HepG2 (cell line): ENCODE measurements around the gene OPTN. TPM values are rescaled to one million over a fixed set of nuclear protein-coding genes. Genes with fewer than 3 reads are reported as not detected.
A peak's percentile ranks its signal among the peaks of the same experiment; 100 is the strongest.

Experiments used
- ATAC-seq: fragments of 200-7000 bp; cut with Tn5 transposase; 3 replicates; pipeline ENCODE4 v1.9.1; 2020; ENCODE audit warnings: mild to moderate bottlenecking, moderate library complexity
- BruUV-seq: library from RNA; stranded (reverse); fragments of 400-500 nt; replicated peaks from 2 replicates; lab custom pipeline; 2021; lab: Mats Ljungman, UMichigan
- CTCF ChIA-PET: fragments of 300-600 bp; formaldehyde crosslinking; extraction: SDS; loops from one replicate; lab custom pipeline; 2021; ENCODE audit warnings: low total read pairs, inconsistent platforms, low intra/inter-chr PET ratio; lab: Yijun Ruan, JAX
- POLR2A ChIA-PET: fragments of 350-600 bp; sonication (Branson Sonifier 250); formaldehyde crosslinking; loops from one replicate; lab custom pipeline; 2020; ENCODE audit warnings: antibody characterized with exemption, inconsistent platforms; lab: Yijun Ruan, JAX
- DNase-seq: peaks from one replicate; pipeline ENCODE4 v3.0.0-alpha.2; 2015; ENCODE audit warnings: low spot score
- FAIRE-seq: peaks from 3 replicates; lab custom pipeline; 2011; peaks lifted over from hg19 to GRCh38; lab: Jason Lieb, UNC
- H2AFZ ChIP-seq: one replicate; pipeline ENCODE4 v1.6.1; 2011; ENCODE audit warnings: low read length, inconsistent platforms
- H3K27ac ChIP-seq: fragments of 300-600 bp; 3 replicates; pipeline ENCODE4 v1.8.0; 2011; ENCODE audit warnings: mixed run types, mild to moderate bottlenecking, mixed read lengths, low read length, inconsistent platforms; ENCODE audit not compliant: insufficient read depth; ENCODE audit errors: extremely low read length
- H3K27me3 ChIP-seq, 2 experiments: fragments of 200-600 bp in 1 of 2; 2 replicates in 1 of 2; 3 replicates in 1 of 2; pipeline versions ENCODE4 v1.6.0 to v1.8.0; 2011; ENCODE audit warnings: low read length in 2 of 2, mild to moderate bottlenecking in 2 of 2, moderate library complexity in 2 of 2, inconsistent platforms in 1 of 2; ENCODE audit not compliant: insufficient read depth in 2 of 2, control insufficient read depth in 1 of 2
- H3K36me3 ChIP-seq, 2 experiments: fragments of 200-600 bp in 1 of 2; replicated peaks in 1 of 2; 2 replicates in 1 of 2; 3 replicates in 1 of 2; pipeline versions ENCODE4 v1.5.1 to v1.8.0; 2011; ENCODE audit warnings: low read length in 2 of 2, inconsistent platforms in 1 of 2; ENCODE audit not compliant: insufficient read depth in 2 of 2, control insufficient read depth in 1 of 2
- H3K4me1 ChIP-seq: 2 replicates; pipeline ENCODE4 v1.5.1; 2012; ENCODE audit warnings: low read length, inconsistent platforms; ENCODE audit not compliant: insufficient read depth
- H3K4me2 ChIP-seq: 2 replicates; pipeline ENCODE4 v1.6.0; 2011; ENCODE audit warnings: low read depth, low read length, inconsistent platforms
- H3K4me3 ChIP-seq, 3 experiments: fragments of 200-600 bp in 1 of 3; sonication (generic), shearing (Covaris generic) in 1 of 3; replicated peaks in 1 of 3; 2 replicates each; pipeline ENCODE4 v1.5.1; 2011 to 2016; ENCODE audit warnings: low read length in 3 of 3, inconsistent platforms in 2 of 3, low read depth in 2 of 3, mild to moderate bottlenecking in 2 of 3, control low read depth in 1 of 3, mixed read lengths in 1 of 3; ENCODE audit not compliant: insufficient read depth in 1 of 3
- H3K79me2 ChIP-seq: one replicate; pipeline ENCODE4 v1.6.1; 2011; ENCODE audit warnings: low read length, inconsistent platforms; ENCODE audit not compliant: insufficient read depth
- H3K9ac ChIP-seq: 2 replicates; pipeline ENCODE4 v1.6.0; 2011; ENCODE audit warnings: mild to moderate bottlenecking, low read depth, low read length, inconsistent platforms; ENCODE audit not compliant: insufficient read depth
- H3K9me3 ChIP-seq: 2 replicates; pipeline ENCODE4 v1.5.1; 2012; ENCODE audit warnings: mild to moderate bottlenecking, low read length
- H4K20me1 ChIP-seq: 2 replicates; pipeline ENCODE4 v1.6.0; 2011; ENCODE audit warnings: inconsistent platforms, mild to moderate bottlenecking, low read length, moderate library complexity; ENCODE audit not compliant: insufficient read depth
- ARNT ChIP-seq: fragments of 450-650 bp; IDR thresholded peaks from 2 replicates; pipeline ENCODE4 v1.6.1; 2017
- ASH2L ChIP-seq: fragments of 300-600, 200-600 bp; sonication (generic); IDR thresholded peaks from 2 replicates; pipeline ENCODE4 v1.7.0; 2017; ENCODE audit warnings: low read depth, mild to moderate bottlenecking, moderate library complexity, mixed read lengths, low read length; ENCODE audit not compliant: insufficient read length
- GABPB1 ChIP-seq: IDR thresholded peaks from 2 replicates; pipeline ENCODE4 v1.6.1; 2016; ENCODE audit warnings: mild to moderate bottlenecking, missing genetic modification reagents, moderate library complexity, missing compliant biosample characterization
- MAFK ChIP-seq, 2 experiments: IDR thresholded peaks in 1 of 2; conservative IDR thresholded peaks in 1 of 2; 2 replicates each; pipeline ENCODE4 v1.6.1; 2011; ENCODE audit warnings: improper control_type of control experiment in 2 of 2, low read length in 2 of 2
- MED8 ChIP-seq: sonication (generic); formaldehyde crosslinking; IDR thresholded peaks from 2 replicates; pipeline ENCODE4 v1.8.1; 2023; ENCODE audit warnings: mild to moderate bottlenecking, missing genetic modification reagents; ENCODE audit not compliant: insufficient replicate concordance
- POLR2AphosphoS5 ChIP-seq: IDR thresholded peaks from 2 replicates; pipeline ENCODE4 v1.6.1; 2012; ENCODE audit warnings: low read depth, low read length
- PPARG ChIP-seq: conservative IDR thresholded peaks from 2 replicates; pipeline ENCODE4 v1.6.1; 2016; ENCODE audit warnings: missing biosample characterization, missing genetic modification reagents
- U2AF2 ChIP-seq: fragments of 200-400 bp; formaldehyde crosslinking; IDR thresholded peaks from 2 replicates; pipeline ENCODE4 v1.6.1; 2017; ENCODE audit warnings: low read depth, mild to moderate bottlenecking, low read length
- ZBTB38 ChIP-seq: sonication (generic); formaldehyde crosslinking; IDR thresholded peaks from 2 replicates; pipeline ENCODE4 v1.5.1; 2020; ENCODE audit warnings: mild to moderate bottlenecking, missing genetic modification reagents
- ZFP41 ChIP-seq: sonication (generic); formaldehyde crosslinking; IDR thresholded peaks from 2 replicates; pipeline ENCODE4 v1.4.0; 2020; ENCODE audit warnings: mild to moderate bottlenecking, missing genetic modification reagents, borderline replicate concordance
- ZFX ChIP-seq: sonication (generic); formaldehyde crosslinking; IDR thresholded peaks from 2 replicates; pipeline ENCODE4 v1.4.0; 2020; ENCODE audit warnings: mild to moderate bottlenecking, low read depth, missing genetic modification reagents, moderate library complexity
- ZNF24 ChIP-seq: fragments of 450-650 bp; IDR thresholded peaks from 2 replicates; pipeline ENCODE4 v1.6.1; 2017; ENCODE audit warnings: antibody characterized with exemption, mild to moderate bottlenecking
- ZNF431 ChIP-seq: sonication (generic); formaldehyde crosslinking; IDR thresholded peaks from 2 replicates; pipeline ENCODE4 v1.9.0; 2022; ENCODE audit warnings: missing genetic modification reagents, low read depth, mild to moderate bottlenecking, borderline replicate concordance
- ZNF557 ChIP-seq: sonication (generic); formaldehyde crosslinking; IDR thresholded peaks from 2 replicates; pipeline ENCODE4 v1.4.0; 2020; ENCODE audit warnings: missing genetic modification reagents
- ZNF615 ChIP-seq: sonication (generic); formaldehyde crosslinking; IDR thresholded peaks from 2 replicates; pipeline ENCODE4 v1.5.0; 2020; ENCODE audit warnings: mild to moderate bottlenecking, missing genetic modification reagents, borderline replicate concordance
- ZNF746 ChIP-seq: sonication (generic); formaldehyde crosslinking; IDR thresholded peaks from 2 replicates; pipeline ENCODE4 v1.8.0; 2022; ENCODE audit warnings: mild to moderate bottlenecking, missing genetic modification reagents
- WGBS: methylation state at CpG from one replicate; pipeline ENCODE4 v1.1.6; 2017; ENCODE audit warnings: low lambda C conversion rate; 5-methylcytosine and 5-hydroxymethylcytosine counted together
- in situ Hi-C: cut with HindIII; loops from 2 replicates; pipeline ENCODE4 v1.10.0; 2017; ENCODE audit warnings: low pct_unique_long_range_greater_than_20kb; ENCODE audit not compliant: extremely low pct_ligation_motif_present
- intact Hi-C: fragments of 100-400 bp; cut with micrococcal nuclease; formaldehyde crosslinking; loops from one replicate; pipeline ENCODE4 v1.10.0; 2022; ENCODE audit not compliant: unreplicated experiment
- polyA plus RNA-seq, 8 experiments: library from polyadenylated mRNA; depleted of rRNA in 3 of 8; stranded (reverse) in 7 of 8; unstranded in 1 of 8; fragments of >200 nt; fragmentation: Illumina TruSeq in 4 of 8; extraction: Trizol in 4 of 8; gene quantifications; 2 replicates each; pipeline versions ENCODE4 v1.2.1 to v1.2.3, GENCODE V29; 2011 to 2016; ENCODE audit warnings: low read depth in 4 of 8, missing spikeins in 1 of 8, mixed read lengths in 1 of 8; ENCODE audit not compliant: insufficient read depth in 1 of 8
- total RNA-seq, 5 experiments: library from RNA; depleted of rRNA; stranded (reverse); fragments of >200 nt; fragmentation: Illumina TruSeq; extraction: Trizol; gene quantifications; 2 replicates each; pipeline ENCODE4 v1.2.3, GENCODE V29; 2016; ENCODE audit warnings: low read depth in 1 of 5
- TF ChIP-seq, protein P1 (sequence below): sonication (generic); formaldehyde crosslinking; IDR thresholded peaks from 2 replicates; pipeline ENCODE4 v1.5.0; 2020; ENCODE audit warnings: mild to moderate bottlenecking, low read depth, missing genetic modification reagents, borderline replicate concordance
- TF ChIP-seq, protein P2 (sequence below): sonication (generic); formaldehyde crosslinking; IDR thresholded peaks from 2 replicates; pipeline ENCODE4 v1.4.0; 2020; ENCODE audit warnings: missing genetic modification reagents

Gene OPTN
- total and polyA plus RNA-seq, 2 of the 13 experiments (the other 11 are each of a cell fraction or from before 2014, with no cell fraction given): 13.4 to 46.6 TPM

DNA sequence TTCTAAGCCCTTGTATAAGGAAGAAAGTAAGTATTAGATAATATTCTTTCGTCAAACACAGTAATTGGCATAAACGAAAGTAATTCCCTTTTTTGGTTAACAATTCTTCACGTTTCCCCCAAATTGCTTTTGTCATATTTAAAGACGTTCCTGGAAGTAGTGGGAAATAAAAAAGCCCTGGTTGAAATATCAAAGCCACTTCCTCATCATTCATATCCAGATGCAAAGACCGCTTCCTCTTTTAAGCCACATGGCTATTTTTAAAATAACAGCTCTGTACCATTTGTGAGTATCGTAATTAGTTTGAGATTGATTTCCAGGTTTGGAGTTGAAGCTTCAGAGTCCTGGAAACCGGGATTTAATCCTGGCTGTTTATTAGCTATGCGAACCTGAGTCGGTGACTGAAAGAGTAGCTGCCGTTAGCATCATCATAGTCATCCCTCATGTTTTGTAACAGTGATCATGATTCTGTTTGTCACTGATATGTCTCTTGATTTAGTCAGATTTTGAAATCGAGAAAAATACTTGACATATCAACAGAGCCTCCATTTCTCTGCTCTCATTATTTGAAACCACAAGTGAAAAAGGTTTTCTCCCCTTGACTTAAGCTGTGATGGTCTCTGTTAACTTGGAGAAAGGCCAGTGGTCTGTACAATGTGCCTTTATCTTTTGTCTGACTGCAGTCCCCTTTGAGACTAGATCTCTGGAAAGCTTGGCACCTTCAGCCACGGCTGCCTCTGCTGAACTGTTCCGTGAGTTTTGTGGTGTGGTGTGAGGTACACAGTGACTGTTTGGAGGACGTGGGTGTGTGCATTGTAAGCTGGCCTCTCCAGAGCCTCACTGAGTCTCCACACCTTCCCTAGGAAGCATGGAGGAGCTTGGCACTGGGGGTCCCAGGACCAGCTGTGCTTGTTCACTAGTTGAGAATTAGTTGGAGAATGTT lies 18.1 kb downstream of the OPTN start:
- POLR2A ChIA-PET: no interaction called here
- no peak overlapping the region for H3K4me2 ChIP-seq
- H3K79me2 ChIP-seq: no peaks in the 10 kb centered on the region
- H4K20me1 ChIP-seq: no peaks in the 10 kb centered on the region
- no peaks in the 10 kb centered on the region for H3K27me3 ChIP-seq
- H3K27ac ChIP-seq: no peak overlapping the region
- no peak overlapping the region for H3K9ac ChIP-seq
- DNase-seq: no peak
- no peak for ATAC-seq
- no peak overlapping the region for H3K4me3 ChIP-seq
- CTCF ChIA-PET: no interaction called here
- 85% methylated on average over 14 of the region's 14 CpGs for WGBS
- TF ChIP-seq U2AF2 (no peak), ZNF431 (no peak), GABPB1 (CRISPR knock-in tag) (no peak), PPARG (CRISPR knock-in tag) (no peak), MED8 (no peak), POLR2AphosphoS5 (no peak), ZBTB38 (CRISPR knock-in tag) (no peak), ZNF746 (CRISPR knock-in tag) (no peak), MAFK (conservative IDR thresholded peaks at IDR 0.05 in 1 of 2, IDR thresholded peaks at IDR 0.05 in 1 of 2; ENCODE audit: low read length in 2 of 2) (no peak), ZNF615 (CRISPR knock-in tag) (no peak), ZFP41 (no peak), ZFX (CRISPR knock-in tag) (no peak), ARNT (no peak), ZNF24 (no peak), ZNF557 (CRISPR knock-in tag) (no peak), ASH2L (no peak)
- TF ChIP-seq, protein P1, sequence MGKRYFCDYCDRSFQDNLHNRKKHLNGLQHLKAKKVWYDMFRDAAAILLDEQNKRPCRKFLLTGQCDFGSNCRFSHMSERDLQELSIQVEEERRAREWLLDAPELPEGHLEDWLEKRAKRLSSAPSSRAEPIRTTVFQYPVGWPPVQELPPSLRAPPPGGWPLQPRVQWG (CRISPR knock-in tag): no peak
- TF ChIP-seq, protein P2, sequence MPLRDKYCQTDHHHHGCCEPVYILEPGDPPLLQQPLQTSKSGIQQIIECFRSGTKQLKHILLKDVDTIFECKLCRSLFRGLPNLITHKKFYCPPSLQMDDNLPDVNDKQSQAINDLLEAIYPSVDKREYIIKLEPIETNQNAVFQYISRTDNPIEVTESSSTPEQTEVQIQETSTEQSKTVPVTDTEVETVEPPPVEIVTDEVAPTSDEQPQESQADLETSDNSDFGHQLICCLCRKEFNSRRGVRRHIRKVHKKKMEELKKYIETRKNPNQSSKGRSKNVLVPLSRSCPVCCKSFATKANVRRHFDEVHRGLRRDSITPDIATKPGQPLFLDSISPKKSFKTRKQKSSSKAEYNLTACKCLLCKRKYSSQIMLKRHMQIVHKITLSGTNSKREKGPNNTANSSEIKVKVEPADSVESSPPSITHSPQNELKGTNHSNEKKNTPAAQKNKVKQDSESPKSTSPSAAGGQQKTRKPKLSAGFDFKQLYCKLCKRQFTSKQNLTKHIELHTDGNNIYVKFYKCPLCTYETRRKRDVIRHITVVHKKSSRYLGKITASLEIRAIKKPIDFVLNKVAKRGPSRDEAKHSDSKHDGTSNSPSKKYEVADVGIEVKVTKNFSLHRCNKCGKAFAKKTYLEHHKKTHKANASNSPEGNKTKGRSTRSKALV (CRISPR knock-in tag): no peak
- in situ Hi-C loops (no loop called here), intact Hi-C loops (no loop called here)
- H2AFZ ChIP-seq: no peak overlapping the region
- FAIRE-seq: no peak
- H3K4me1 ChIP-seq: no peaks in the 10 kb centered on the region
- no peaks in the 10 kb centered on the region for H3K9me3 ChIP-seq
- H3K36me3 ChIP-seq: peaks cover 10 to 28% of the 10 kb centered on the region in 2 experiments
- BruUV-seq: TSS peak; percentile 43
